ENCODE measurements around the gene MRTFB. TPM values are rescaled to one million over a fixed set of nuclear protein-coding genes. Genes with fewer than 3 reads are reported as not detected.

MRTFB gene
- total and polyA plus RNA-seq, 2 experiments from 2014 or later = 13.9 to 22.2 TPM

- Histone ChIP-seq H3F3A (replicated peaks; ENCODE audit: low read depth) (0 out of 2 replicates have a peak, but pooled peaks cover 20% of the 10 kb centered on the region), H3K4me3 (no peak overlapping the region), H3K4me1 (ENCODE audit: insufficient read depth) (peaks cover 66% of the 10 kb centered on the region), H3K27me3 (ENCODE audit: insufficient read depth) (peaks cover 10% of the 10 kb centered on the region; the same call in 1 of the 2 replicates), H3K36me3 (ENCODE audit: insufficient read depth) (no peaks in the 10 kb centered on the region), H3K79me2 (replicated peaks; ENCODE audit: insufficient read depth) (peaks cover 86% of the 10 kb centered on the region), H2AFZ (no peak overlapping the region), H3K4me2 (peak overlapping the region; percentile 98), H4K20me1 (replicated peaks; ENCODE audit: insufficient read depth) (no peaks in the 10 kb centered on the region; the same call in 1 of the 2 replicates), H3K27ac (ENCODE audit: low read depth) (0 out of 2 replicates have a peak overlapping the region, but pooled peaks have one; percentile 47), H3K9me2 (ENCODE audit: insufficient read depth) (no peaks in the 10 kb centered on the region)
- Mint-ChIP-seq H3K4me1 (peaks cover 60% of the 10 kb centered on the region), H3K36me3 (ENCODE audit: low read depth) (peaks cover 3% of the 10 kb centered on the region; the same call in 2 of the 3 replicates), H3K9me3 (no peaks in the 10 kb centered on the region), H3K27ac (peak overlapping the region; percentile 74), H3K27me3 (ENCODE audit: insufficient read depth, low read depth, poor library complexity) (peaks cover 23% of the 10 kb centered on the region), H3K4me3 (peak overlapping the region; percentile 16; the same call in 1 of the 3 replicates)
- DNase-seq (ENCODE audit: low spot score) (no peak), ATAC-seq (no peak)
- TF ChIP-seq, protein P1, sequence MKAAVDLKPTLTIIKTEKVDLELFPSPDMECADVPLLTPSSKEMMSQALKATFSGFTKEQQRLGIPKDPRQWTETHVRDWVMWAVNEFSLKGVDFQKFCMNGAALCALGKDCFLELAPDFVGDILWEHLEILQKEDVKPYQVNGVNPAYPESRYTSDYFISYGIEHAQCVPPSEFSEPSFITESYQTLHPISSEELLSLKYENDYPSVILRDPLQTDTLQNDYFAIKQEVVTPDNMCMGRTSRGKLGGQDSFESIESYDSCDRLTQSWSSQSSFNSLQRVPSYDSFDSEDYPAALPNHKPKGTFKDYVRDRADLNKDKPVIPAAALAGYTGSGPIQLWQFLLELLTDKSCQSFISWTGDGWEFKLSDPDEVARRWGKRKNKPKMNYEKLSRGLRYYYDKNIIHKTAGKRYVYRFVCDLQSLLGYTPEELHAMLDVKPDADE (IDR thresholded peaks at IDR 0.05) = no peak
Measured at GRCh38 chr16:14306485-14307058, 235.5 kb downstream of the MRTFB start.

GRCh38 chr16:14307059-14307526 lies 236.0 kb downstream of the MRTFB start:
- DNase-seq (ENCODE audit: low spot score) (peak; percentile 33), ATAC-seq (no peak)
- no peak overlapping the region for H2AFZ ChIP-seq
- Mint-ChIP-seq H3K4me3 (peak overlapping the region; percentile 16; the same call in 1 of the 3 replicates), H3K27ac (peak overlapping the region; percentile 74), H3K36me3 (ENCODE audit: low read depth) (peaks cover 3% of the 10 kb centered on the region; the same call in 2 of the 3 replicates), H3K4me1 (peaks cover 60% of the 10 kb centered on the region), H3K9me3 (no peaks in the 10 kb centered on the region), H3K27me3 (ENCODE audit: insufficient read depth, low read depth, poor library complexity) (peaks cover 23% of the 10 kb centered on the region)
- H3F3A ChIP-seq (replicated peaks; ENCODE audit: low read depth) = 0 out of 2 replicates have a peak, but pooled peaks cover 20% of the 10 kb centered on the region
- H3K4me2 ChIP-seq = peak overlapping the region; percentile 98
- H3K4me3 ChIP-seq = no peak overlapping the region; the same call in 1 of the 2 replicates
- TF ChIP-seq, protein P2, sequence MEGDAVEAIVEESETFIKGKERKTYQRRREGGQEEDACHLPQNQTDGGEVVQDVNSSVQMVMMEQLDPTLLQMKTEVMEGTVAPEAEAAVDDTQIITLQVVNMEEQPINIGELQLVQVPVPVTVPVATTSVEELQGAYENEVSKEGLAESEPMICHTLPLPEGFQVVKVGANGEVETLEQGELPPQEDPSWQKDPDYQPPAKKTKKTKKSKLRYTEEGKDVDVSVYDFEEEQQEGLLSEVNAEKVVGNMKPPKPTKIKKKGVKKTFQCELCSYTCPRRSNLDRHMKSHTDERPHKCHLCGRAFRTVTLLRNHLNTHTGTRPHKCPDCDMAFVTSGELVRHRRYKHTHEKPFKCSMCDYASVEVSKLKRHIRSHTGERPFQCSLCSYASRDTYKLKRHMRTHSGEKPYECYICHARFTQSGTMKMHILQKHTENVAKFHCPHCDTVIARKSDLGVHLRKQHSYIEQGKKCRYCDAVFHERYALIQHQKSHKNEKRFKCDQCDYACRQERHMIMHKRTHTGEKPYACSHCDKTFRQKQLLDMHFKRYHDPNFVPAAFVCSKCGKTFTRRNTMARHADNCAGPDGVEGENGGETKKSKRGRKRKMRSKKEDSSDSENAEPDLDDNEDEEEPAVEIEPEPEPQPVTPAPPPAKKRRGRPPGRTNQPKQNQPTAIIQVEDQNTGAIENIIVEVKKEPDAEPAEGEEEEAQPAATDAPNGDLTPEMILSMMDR (conservative IDR thresholded peaks at IDR 0.05; ENCODE audit: low read depth in 2 of 2) = peak in 1 of 2 experiments; percentile 26; a peak in 1 of 4 replicates
- TF ChIP-seq EZH2phosphoT487 (IDR thresholded peaks at IDR 0.05; ENCODE audit: unreplicated experiment) = no peak
- H3K9me2 ChIP-seq (ENCODE audit: insufficient read depth) = no peaks in the 10 kb centered on the region
- no peaks in the 10 kb centered on the region; the same call in 1 of the 2 replicates for H4K20me1 ChIP-seq (replicated peaks; ENCODE audit: insufficient read depth)
- peak overlapping the region; percentile 47; the same call in 1 of the 2 replicates for H3K27ac ChIP-seq (ENCODE audit: low read depth)
- no peaks in the 10 kb centered on the region for H3K36me3 ChIP-seq (ENCODE audit: insufficient read depth)
- H3K4me1 ChIP-seq (ENCODE audit: insufficient read depth) = peaks cover 66% of the 10 kb centered on the region
- peaks cover 10% of the 10 kb centered on the region; the same call in 1 of the 2 replicates for H3K27me3 ChIP-seq (ENCODE audit: insufficient read depth)
- H3K79me2 ChIP-seq (replicated peaks; ENCODE audit: insufficient read depth) = peaks cover 91% of the 10 kb centered on the region
